Stimulated activated naive CD8-positive, alpha-beta T cell treated with anti-CD3 and anti-CD28 coated beads, Interleukin-15, Interleukin-2, amounts not matched to agents 100 U/mL and 50 U/mL, for 24 hours (primary cell): Measurements from ENCODE around the gene COX4I1.
"Not testable (repeated sequence)": the region's sequence is repeated elsewhere in the genome, so short reads cannot be mapped to it uniquely, and the experiment has no call there.

Source experiments
- ATAC-seq: fragments of 150-1000 bp; cut with Tn5 transposase; one replicate; pipeline ENCODE4 v1.10.0; 2021
- DNase-seq: peaks from one replicate; pipeline ENCODE4 v3.0.0; 2021

COX4I1 gene

DNA sequence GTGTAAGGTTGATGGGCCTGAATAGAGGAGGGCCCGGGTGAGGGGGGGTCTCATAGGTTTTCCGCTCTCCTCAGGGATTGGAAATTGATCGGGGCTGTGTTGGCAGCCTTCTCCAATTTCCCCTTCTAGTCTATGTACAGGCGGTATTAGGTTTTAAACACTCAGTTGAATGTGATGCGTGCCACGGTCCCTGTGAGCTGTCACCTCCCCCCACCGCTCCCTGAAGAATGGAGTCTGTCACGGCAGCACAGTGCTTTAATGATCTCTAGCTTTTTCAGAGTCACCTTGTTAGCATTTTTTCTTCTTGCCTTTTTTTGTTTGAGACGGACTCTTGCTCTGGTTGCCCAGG, 800 bp downstream of the COX4I1 start:
- ATAC-seq (peak; percentile 4), DNase-seq (peak; percentile 25)

DNA sequence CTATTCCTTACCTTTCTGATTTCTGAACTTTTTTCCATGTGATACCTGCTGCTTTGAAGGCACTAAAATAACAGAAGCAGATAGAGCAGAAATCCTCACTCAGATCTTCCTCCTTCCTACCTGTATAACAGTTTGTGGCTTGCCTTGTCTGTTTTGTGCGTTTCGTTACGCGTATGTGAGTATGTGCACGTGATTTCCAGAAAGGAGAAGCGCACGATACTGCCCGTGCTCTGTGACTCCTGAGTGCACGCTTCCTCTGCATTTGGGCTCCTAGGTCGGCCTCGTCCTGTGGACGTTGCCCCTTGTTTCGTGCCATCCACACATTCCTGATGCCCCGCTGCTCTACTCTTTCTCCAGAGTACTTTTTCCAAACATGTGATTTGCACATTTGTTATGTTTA, 4.1 kb downstream of the COX4I1 start:
- DNase-seq (no peak), ATAC-seq (no peak)

DNA sequence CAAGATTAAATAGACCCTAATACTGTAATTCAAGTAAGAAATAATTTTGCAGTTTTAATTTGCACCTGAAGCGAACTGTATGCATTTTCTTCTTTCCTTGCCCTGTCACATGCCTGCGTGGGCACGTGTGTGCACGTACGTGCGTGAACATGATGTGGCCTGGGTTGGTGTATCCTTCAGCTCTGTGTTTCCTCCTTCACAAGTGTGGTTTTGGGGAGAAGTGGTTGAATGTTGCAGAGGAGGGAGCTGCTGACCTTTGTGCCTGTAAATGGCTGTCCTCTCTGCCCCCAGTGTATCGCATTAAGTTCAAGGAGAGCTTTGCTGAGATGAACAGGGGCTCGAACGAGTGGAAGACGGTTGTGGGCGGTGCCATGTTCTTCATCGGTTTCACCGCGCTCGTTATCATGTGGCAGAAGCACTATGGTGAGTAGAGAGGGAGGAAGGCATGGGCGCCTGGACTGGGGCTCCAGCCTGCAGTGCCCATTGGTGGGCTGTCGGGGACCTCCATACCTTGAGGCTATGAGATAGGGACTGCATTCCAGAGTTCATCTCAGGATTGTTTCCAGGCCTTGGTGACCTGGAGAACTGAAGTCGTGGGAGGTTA, 6.0 kb downstream of the COX4I1 start:
- DNase-seq (no peak), ATAC-seq (no peak)

GRCh38 chr16:85806539-85806938, 7.0 kb downstream of the COX4I1 start:
- DNase-seq (no peak), ATAC-seq (no peak)

GRCh38 chr16:85807340-85807739, 7.8 kb downstream of the COX4I1 start:
- not testable (repeated sequence) for DNase-seq, ATAC-seq

GRCh38 chr16:85808104-85808503, 8.6 kb downstream of the COX4I1 start:
- DNase-seq, ATAC-seq: not testable (repeated sequence)

DNA sequence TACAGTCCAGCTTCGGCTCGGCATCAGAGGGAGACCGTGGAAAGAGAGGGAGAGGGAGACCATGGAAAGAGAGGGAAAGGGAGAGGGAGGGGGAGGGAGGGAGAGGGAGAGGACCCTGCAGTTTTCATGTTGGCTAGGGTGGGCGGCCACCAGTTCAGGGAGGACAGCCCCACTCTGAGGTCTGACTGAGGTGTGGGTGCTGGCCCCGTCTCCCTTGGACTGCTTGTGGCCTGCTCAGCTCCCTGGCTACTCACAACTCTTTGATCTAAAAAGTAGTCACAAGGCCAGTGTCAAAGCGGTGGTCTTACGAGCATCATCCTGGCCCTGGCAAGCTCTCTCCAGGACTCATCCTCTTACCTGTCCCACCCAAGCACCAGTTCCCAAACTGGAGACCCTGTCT, 9.4 kb downstream of the COX4I1 start:
- ATAC-seq (no peak), DNase-seq (no peak)

GRCh38 chr16:85809645-85810044, 10.2 kb downstream of the COX4I1 start:
- no peak for ATAC-seq
- no peak for DNase-seq

- no peak for ATAC-seq
- no peak for DNase-seq
Observed at GRCh38 chr16:85810097-85810741, 10.7 kb downstream of the COX4I1 start.

DNA sequence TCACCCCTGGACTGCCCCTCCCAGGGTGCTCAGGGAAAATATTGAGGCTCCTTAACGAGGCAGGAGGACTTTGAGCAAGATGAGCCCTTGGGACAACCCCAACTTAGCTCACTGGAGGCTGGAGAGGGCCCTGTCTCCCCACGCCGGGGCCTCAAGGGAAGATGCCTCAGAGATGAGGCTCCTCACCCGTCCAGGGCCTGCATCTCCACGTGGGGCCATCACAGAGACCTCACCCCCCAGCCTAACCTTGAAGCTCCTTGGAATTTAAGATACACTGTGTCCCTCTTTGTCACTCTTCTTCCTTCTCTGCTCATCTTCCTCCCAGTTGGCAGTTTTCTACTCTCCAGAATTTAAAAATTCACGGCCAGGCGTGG, 11.2 kb downstream of the COX4I1 start:
- ATAC-seq: no peak
- DNase-seq: no peak

GRCh38 chr16:85812031-85812807, 12.7 kb downstream of the COX4I1 start:
- ATAC-seq (no peak), DNase-seq (no peak)

GRCh38 chr16:85812811-85813700, 13.6 kb downstream of the COX4I1 start:
- DNase-seq (no peak), ATAC-seq (no peak)

- ATAC-seq (no peak), DNase-seq (no peak)
Observed at GRCh38 chr16:85816159-85816558, 16.7 kb downstream of the COX4I1 start.

- ATAC-seq, DNase-seq: not testable (repeated sequence)
Observed at GRCh38 chr16:85817195-85817594, 17.7 kb downstream of the COX4I1 start.

DNA sequence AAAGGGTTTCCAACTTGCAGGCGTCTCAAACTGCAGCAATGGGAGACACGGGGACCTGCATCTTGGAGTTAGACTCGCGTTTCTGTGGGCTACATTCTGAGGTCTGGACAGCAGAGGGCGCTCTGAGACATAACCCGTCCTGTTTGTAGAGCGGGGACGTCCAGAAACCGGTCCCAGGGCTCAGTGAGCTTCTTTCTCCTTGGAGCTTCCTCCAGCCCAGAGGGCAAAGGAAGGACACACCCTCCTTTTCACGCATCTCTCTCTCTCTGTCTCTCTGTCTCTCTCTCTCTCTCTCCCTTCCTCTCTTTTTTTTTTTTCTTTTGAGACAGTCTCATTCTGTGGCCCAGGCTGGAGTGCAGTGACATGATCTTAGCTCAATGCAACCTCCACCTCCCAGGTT, 19.8 kb downstream of the COX4I1 start:
- ATAC-seq (peak; percentile 77), DNase-seq (peak; percentile 91)

DNA sequence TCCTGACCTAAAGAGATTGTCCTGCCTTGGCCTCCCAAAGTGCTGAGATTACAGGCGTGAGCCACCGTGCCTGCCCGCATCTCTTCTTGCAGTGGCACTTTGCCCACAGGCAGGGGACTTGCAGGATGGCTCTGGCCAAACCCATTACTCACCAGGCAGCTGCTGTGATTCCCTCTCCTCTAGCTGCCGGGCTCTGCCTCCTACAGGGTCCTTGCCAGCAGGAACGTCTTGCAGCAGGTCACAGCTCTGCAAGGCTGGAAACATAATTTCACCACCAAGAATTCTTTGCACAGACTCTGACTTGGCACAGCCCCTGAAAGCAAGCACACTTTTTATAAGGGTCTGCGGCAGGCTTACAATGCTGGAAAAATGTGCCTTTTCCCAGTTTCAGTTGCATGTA, 20.3 kb downstream of the COX4I1 start:
- ATAC-seq (no peak), DNase-seq (no peak)

- DNase-seq (no peak), ATAC-seq (no peak)
Observed at GRCh38 chr16:85820604-85821372, 21.3 kb downstream of the COX4I1 start.

DNA sequence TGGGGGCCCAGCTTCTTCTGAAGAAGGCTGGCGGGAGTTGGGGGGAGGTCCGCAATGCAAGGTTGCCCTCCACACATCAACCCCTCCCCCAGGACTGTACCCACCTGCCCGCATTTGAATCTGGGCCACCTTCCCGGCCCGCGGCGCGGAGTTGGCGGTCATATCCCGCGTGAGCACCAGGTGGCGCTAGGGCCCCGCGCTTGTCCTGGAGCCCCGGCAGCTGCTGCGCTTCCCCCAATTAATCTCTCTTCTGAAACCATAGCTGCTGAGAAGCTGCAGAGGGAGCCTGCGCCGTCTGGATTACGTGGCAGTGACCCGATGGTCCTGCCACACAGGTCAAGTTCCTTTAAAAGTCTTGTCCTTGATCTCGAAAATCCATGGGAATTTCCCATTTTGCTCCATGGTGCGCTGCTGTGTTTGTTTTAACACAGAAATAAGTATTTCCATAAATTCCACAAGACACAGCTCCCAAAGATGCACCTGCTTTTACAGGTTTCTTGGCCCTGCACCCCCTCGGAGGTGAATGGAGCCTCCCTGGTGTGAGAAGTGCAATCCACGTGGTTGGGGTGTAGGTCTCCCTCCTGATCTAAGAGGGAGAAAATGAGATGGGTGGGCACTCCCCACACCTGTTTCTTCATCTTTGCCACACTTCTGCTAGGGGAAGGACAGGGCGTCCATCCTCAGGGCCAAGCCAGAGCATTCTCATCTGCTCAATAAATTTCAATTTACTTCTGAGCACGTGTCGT, 22.1 kb downstream of the COX4I1 start:
- ATAC-seq (peak; percentile 88), DNase-seq (peak; percentile 88)

GRCh38 chr16:85822145-85822544, 22.6 kb downstream of the COX4I1 start:
- no peak for ATAC-seq

DNA sequence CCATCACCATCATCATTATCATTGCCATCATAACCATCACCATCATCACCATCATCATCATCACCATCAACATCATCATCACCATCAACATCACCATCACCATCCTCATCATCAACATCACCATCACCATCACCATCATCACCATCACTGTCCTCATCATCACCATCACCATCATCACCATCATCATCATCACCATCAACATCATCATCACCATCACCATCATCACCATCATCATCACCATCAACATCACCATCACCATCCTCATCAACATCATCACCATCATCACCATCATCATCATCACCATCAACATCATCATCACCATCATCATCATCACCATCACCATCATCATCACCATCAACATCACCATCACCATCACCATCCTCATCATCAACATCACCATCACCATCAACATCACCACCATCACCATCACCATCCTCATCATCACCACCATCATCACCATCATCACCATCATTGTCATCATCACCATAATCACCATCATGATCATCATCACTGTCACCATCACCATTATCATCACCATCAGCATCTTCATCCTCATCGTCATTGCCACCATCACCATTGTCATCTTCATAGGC, 23.9 kb downstream of the COX4I1 start:
- DNase-seq: no peak
- ATAC-seq: no peak

More at GRCh38 chr16:85822145-85822544, 22.6 kb downstream of the COX4I1 start:
- no peak for DNase-seq
